Epithelial cell of proximal tubule (primary cell): ENCODE measurements around the gene ITGB7. TPM values are rescaled to one million over a fixed set of nuclear protein-coding genes. Genes with fewer than 3 reads are reported as not detected.
"Not testable (repeated sequence)": the region's sequence is repeated elsewhere in the genome, so short reads cannot be mapped to it uniquely, and the experiment has no call there.

ENCODE experiments used
- DNase-seq: peaks from one replicate; pipeline ENCODE4 v3.0.0-alpha.2; 2011; ENCODE audit warnings: low read depth
- H3K4me3 ChIP-seq: 2 replicates; pipeline ENCODE4 v1.5.1; 2011; ENCODE audit warnings: low read depth, mild to moderate bottlenecking, low read length
- CTCF ChIP-seq: conservative IDR thresholded peaks from 2 replicates; pipeline ENCODE4 v1.5.1; 2012; ENCODE audit warnings: low read depth, mild to moderate bottlenecking, low read length
- total RNA-seq: library from RNA; depleted of rRNA; stranded (reverse); fragments of >200 nt; gene quantifications from 2 replicates; pipeline ENCODE4 v1.2.3, GENCODE V29; 2015

ITGB7 gene
- total RNA-seq, 1 donor from 2014 or later, result 0.46 TPM

DNA sequence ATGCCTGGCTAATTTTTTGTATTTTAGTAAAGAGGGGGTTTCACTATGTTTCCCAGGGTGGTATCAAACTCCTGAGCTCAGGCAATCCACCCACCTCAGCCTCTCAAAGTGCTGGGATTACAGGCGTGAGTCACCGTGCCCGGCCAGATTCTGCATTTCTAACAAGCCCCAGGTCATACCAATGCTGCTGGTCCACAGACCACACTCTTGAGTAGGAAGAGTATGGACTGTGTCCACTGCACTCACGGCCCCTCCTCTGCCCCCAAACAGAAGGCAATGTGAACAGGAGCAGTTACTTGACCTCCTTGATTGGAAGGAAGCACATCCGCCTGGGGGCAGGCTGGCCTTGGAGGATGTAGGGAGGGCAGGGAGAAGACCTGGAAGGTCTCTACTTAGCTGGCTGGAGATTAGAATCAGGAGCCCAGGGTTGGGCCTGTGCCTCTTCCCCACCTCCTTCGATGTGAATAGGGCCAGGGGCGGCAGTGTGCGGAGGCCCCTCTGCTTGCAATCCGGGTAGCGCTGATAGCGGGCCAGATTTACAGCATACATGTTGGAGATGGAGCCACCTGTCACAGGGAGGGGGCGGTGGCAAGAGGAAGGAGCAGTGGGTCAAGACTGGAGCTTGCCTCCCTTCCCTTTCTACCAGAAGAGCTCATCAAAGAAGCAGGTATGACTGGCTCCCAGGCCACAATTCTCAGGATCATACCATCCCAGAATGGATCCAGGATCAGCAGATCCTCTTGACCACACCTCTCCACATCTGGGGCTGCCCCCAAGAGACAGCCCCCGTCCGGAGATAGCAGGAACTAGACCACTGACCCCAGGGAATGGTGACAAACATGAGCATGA, 36.0 kb downstream of the ITGB7 start:
- no peak overlapping the region for H3K4me3 ChIP-seq
- no peak for TF ChIP-seq CTCF
- DNase-seq, result no peak

GRCh38 chr12:53170215-53170614, 36.8 kb downstream of the ITGB7 start:
- no peak for TF ChIP-seq CTCF
- DNase-seq, result no peak
- no peak overlapping the region for H3K4me3 ChIP-seq

DNA sequence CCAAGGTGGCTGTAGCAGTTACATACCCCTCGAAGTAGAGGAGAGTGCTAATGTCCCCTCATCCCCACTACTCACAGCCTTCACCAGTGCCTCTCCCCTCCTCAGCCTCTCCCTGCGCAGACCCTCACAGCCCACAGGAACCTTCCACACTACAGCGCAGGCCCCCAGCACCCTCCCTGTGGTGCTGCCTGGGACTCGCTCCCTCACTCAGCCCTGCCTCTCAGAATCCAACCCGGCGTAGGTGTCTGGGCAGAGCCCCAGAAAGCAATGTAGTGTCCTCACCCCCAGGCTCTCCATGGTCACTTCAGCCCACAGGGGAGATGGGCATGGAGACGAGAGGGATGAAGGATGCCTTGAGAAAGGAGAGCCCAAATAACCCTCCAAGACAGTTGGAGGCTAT, 37.4 kb downstream of the ITGB7 start:
- no peak overlapping the region for H3K4me3 ChIP-seq
- no peak for TF ChIP-seq CTCF
- no peak for DNase-seq

DNA sequence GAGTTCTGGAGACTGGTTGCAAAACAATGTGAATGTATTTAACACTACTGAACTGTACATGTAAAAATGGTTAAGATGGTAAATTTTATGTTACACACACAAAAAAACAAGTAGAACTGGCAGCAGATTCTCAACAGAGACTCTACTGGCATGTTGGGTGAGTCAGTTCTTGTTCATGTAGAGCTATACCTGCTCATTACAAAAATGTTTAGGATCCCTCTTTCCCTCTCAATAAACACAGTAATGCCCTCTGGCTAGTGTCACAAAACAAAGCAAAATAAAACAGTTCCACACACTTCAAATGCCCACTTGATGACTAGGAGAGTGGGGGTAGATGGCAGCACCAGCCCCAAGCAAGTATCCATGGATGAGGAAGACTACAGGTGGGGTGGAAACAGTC, 40.2 kb downstream of the ITGB7 start:
- no peak for TF ChIP-seq CTCF
- H3K4me3 ChIP-seq, result no peak overlapping the region
- no peak for DNase-seq

- not testable (repeated sequence) for DNase-seq
These were observed 44.0 kb downstream of the ITGB7 start for GRCh38 chr12:53163008-53163407.

DNA sequence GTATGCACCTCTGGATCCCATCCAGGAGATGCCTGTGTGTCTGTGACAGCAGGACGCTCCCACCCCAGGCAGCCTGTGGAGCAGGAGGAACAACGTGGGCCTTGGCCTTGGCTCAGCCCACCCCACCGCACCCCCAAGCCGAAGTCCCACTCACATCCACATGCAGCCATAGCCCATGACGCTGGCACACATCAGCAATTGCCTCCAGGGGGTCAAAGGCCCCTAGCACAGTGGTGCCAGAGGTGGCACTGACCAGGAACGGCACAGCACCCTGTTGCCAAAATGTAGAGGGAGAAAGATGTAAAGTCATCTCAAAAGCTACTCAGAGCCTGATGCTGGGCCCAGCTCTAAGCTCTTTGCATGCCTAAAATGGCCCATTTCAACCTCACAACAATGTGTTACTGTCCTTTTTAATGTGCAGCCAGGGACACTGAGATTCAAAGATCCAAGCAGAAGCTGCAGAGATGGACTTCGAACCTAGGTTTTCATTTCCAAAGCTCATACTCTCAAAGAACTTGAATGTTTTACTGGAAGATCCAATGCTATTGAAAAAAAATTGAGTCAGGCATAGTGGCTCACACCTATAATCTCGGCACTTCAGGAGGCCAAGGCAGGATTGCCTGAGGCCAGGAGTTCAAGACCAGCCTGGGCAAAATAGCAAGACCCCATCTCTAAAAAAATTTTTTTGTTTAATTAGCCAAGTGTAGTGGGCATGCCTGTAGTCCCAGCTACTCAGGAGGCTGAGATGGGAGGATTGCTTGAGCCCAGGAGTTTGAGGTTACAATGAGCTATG, 45.7 kb downstream of the ITGB7 start:
- DNase-seq, result no peak
- H3K4me3 ChIP-seq, result no peak overlapping the region
- TF ChIP-seq CTCF, result no peak

More at GRCh38 chr12:53163008-53163407, 44.0 kb downstream of the ITGB7 start:
- not testable (repeated sequence) for H3K4me3 ChIP-seq

- H3K4me3 ChIP-seq, result no peak overlapping the region
- DNase-seq, result no peak
- TF ChIP-seq CTCF, result no peak
These were observed 46.4 kb downstream of the ITGB7 start for GRCh38 chr12:53160673-53161072.
